HCT116 (cell line): ENCODE measurements around the gene ABCA5. TPM values are rescaled to one million over a fixed set of nuclear protein-coding genes. Genes with fewer than 3 reads are reported as not detected.

Source experiments
- ATAC-seq: fragments of 200-7000 bp; cut with Tn5 transposase; 2 replicates; pipeline ENCODE4 v1.9.1; 2020; ENCODE audit warnings: mild to moderate bottlenecking, moderate library complexity
- BruUV-seq: library from RNA; stranded (reverse); fragments of 400-500 nt; replicated peaks from 2 replicates; lab custom pipeline; 2021; lab: Mats Ljungman, UMichigan
- CTCF ChIA-PET: fragments of 300-600 bp; sonication (Branson Sonifier 250); formaldehyde crosslinking; loops from one replicate; lab custom pipeline; 2021; ENCODE audit warnings: antibody characterized with exemption; lab: Charles Lee
- POLR2A ChIA-PET: fragments of 300-600, 350-600 bp; sonication (Branson Sonifier 250); formaldehyde crosslinking; loops from one replicate; lab custom pipeline; 2021; ENCODE audit warnings: antibody characterized with exemption; lab: Charles Lee
- RAD21 ChIA-PET, 2 experiments: fragments of 300-600 bp; sonication (Branson Sonifier 250); formaldehyde crosslinking; loops; one replicate each; lab custom pipeline; 2023; ENCODE audit warnings: low total read pairs in 2 of 2; ENCODE audit not compliant: uncharacterized antibody in 2 of 2, unreplicated experiment in 2 of 2, low non-redundant PET in 1 of 2; lab: Charles Lee
- DNase-seq: peaks from one replicate; pipeline ENCODE4 v3.0.0-alpha.2; 2010; ENCODE audit warnings: low read depth, low spot score
- H2AFZ ChIP-seq: fragments of 200-600 bp; shearing (Covaris generic), sonication (generic); 2 replicates; pipeline ENCODE4 v1.6.1; 2017; ENCODE audit warnings: low read depth, mixed run types, mixed read lengths, antibody characterized with exemption, low read length; ENCODE audit not compliant: poor library complexity, severe bottlenecking
- H3K27ac ChIP-seq: 2 replicates; pipeline ENCODE4 v1.5.1; 2012; ENCODE audit warnings: low read depth, low read length
- H3K27me3 ChIP-seq: fragments of 200-600 bp; sonication (generic); 2 replicates; pipeline ENCODE4 v1.6.1; 2016; ENCODE audit warnings: mixed run types, low read length, mixed read lengths; ENCODE audit not compliant: insufficient read depth
- H3K36me3 ChIP-seq, 2 experiments: fragments of 200-500 bp in 1 of 2; fragments of 200-600 bp in 1 of 2; sonication (Bioruptor generic) in 1 of 2; sonication (generic) in 1 of 2; 2 replicates each; pipeline versions ENCODE4 v1.5.1 to v1.6.1; 2014 to 2016; ENCODE audit warnings: low read length in 2 of 2, inconsistent platforms in 1 of 2, mixed read lengths in 1 of 2, mixed run types in 1 of 2; ENCODE audit not compliant: insufficient read depth in 2 of 2, control insufficient read depth in 1 of 2
- H3K4me1 ChIP-seq, 2 experiments: fragments of 200-600 bp in 1 of 2; sonication (generic) in 1 of 2; 2 replicates each; pipeline versions ENCODE4 v1.5.1 to v1.6.1; 2012 to 2017; ENCODE audit warnings: low read length in 2 of 2, inconsistent platforms in 1 of 2, mild to moderate bottlenecking in 1 of 2, mixed read lengths in 1 of 2, mixed run types in 1 of 2, moderate library complexity in 1 of 2; ENCODE audit not compliant: insufficient read depth in 2 of 2, control insufficient read depth in 1 of 2
- H3K4me2 ChIP-seq: fragments of 200-600 bp; sonication (generic); 2 replicates; pipeline ENCODE4 v1.6.1; 2017; ENCODE audit warnings: mixed run types, low read length, mixed read lengths
- H3K4me3 ChIP-seq, 2 experiments: fragments of 200-600 bp in 1 of 2; sonication (generic) in 1 of 2; replicated peaks in 1 of 2; 2 replicates each; pipeline ENCODE4 v1.5.1; 2011 to 2016; ENCODE audit warnings: low read length in 2 of 2, control low read depth in 1 of 2, low read depth in 1 of 2, mild to moderate bottlenecking in 1 of 2, mixed read lengths in 1 of 2, mixed run types in 1 of 2
- H3K79me2 ChIP-seq: fragments of 200-600 bp; sonication (generic); 2 replicates; pipeline ENCODE4 v1.6.1; 2017; ENCODE audit warnings: mild to moderate bottlenecking, mixed run types, low read length, moderate library complexity, mixed read lengths; ENCODE audit not compliant: insufficient read depth
- H3K9ac ChIP-seq: fragments of 200-600 bp; sonication (generic); 2 replicates; pipeline ENCODE4 v1.6.1; 2016; ENCODE audit warnings: low read length, mixed read lengths
- H3K9me2 ChIP-seq: fragments of 200-600 bp; sonication (generic), shearing (Covaris generic); 2 replicates; pipeline ENCODE4 v1.6.1; 2017; ENCODE audit warnings: mixed run types, mild to moderate bottlenecking, moderate library complexity; ENCODE audit not compliant: insufficient read depth
- H3K9me3 ChIP-seq, 2 experiments: fragments of 200-500 bp in 1 of 2; fragments of 200-600 bp in 1 of 2; sonication (Bioruptor generic) in 1 of 2; sonication (generic) in 1 of 2; 2 replicates each; pipeline ENCODE4 v1.6.1; 2014 to 2017; ENCODE audit warnings: low read length in 2 of 2, mixed read lengths in 2 of 2, inconsistent platforms in 1 of 2, low read depth in 1 of 2, mild to moderate bottlenecking in 1 of 2, mixed run types in 1 of 2, moderate library complexity in 1 of 2; ENCODE audit not compliant: control insufficient read depth in 1 of 2, insufficient read depth in 1 of 2
- H4K20me1 ChIP-seq: fragments of 200-600 bp; sonication (generic), shearing (Covaris generic); 2 replicates; pipeline ENCODE4 v1.6.1; 2017; ENCODE audit warnings: mixed run types, mild to moderate bottlenecking, moderate library complexity; ENCODE audit not compliant: insufficient read depth
- CBX3 ChIP-seq: IDR thresholded peaks from 2 replicates; pipeline ENCODE4 v1.6.1; 2012; ENCODE audit warnings: low read depth
- CEBPB ChIP-seq: IDR thresholded peaks from 2 replicates; pipeline ENCODE4 v1.6.1; 2012; ENCODE audit warnings: low read depth
- CTCF ChIP-seq, 3 experiments: fragments of 200-600 bp in 1 of 3; sonication (generic) in 1 of 3; IDR thresholded peaks in 2 of 3; conservative IDR thresholded peaks in 1 of 3; 2 replicates each; pipeline ENCODE4 v1.5.1; 2012 to 2017; ENCODE audit warnings: low read depth in 2 of 3, low read length in 2 of 3, antibody characterized with exemption in 1 of 3, borderline replicate concordance in 1 of 3, control low read depth in 1 of 3, mild to moderate bottlenecking in 1 of 3, mixed read lengths in 1 of 3, mixed run types in 1 of 3, moderate library complexity in 1 of 3; ENCODE audit not compliant: insufficient read depth in 1 of 3
- EGR1 ChIP-seq: IDR thresholded peaks from 2 replicates; pipeline ENCODE4 v1.6.1; 2012; ENCODE audit warnings: low read depth
- EZH2phosphoT487 ChIP-seq: fragments of 200-600 bp; IDR thresholded peaks from 2 replicates; pipeline ENCODE4 v1.6.1; 2018; ENCODE audit warnings: antibody characterized with exemption, borderline replicate concordance
- JUND ChIP-seq: IDR thresholded peaks from 2 replicates; pipeline ENCODE4 v1.6.1; 2012
- POLR2A ChIP-seq: IDR thresholded peaks from 2 replicates; pipeline ENCODE4 v1.7.0; 2011; ENCODE audit warnings: borderline replicate concordance; ENCODE audit not compliant: insufficient read depth, insufficient read length; ENCODE audit errors: extremely low read depth
- RAD21 ChIP-seq: IDR thresholded peaks from 2 replicates; pipeline ENCODE4 v1.6.1; 2012; ENCODE audit warnings: low read depth, mild to moderate bottlenecking
- SIN3A ChIP-seq: IDR thresholded peaks from 2 replicates; pipeline ENCODE4 v1.6.1; 2012; ENCODE audit warnings: low read depth
- SRF ChIP-seq: IDR thresholded peaks from 2 replicates; pipeline ENCODE4 v1.6.1; 2012; ENCODE audit warnings: low read depth
- TCF7L2 ChIP-seq: IDR thresholded peaks from 2 replicates; pipeline ENCODE4 v1.7.0; 2011; ENCODE audit warnings: borderline replicate concordance, inconsistent platforms; ENCODE audit not compliant: insufficient read depth, insufficient read length; ENCODE audit errors: extremely low read depth
- YY1 ChIP-seq: IDR thresholded peaks from 2 replicates; pipeline ENCODE4 v1.6.1; 2011; ENCODE audit warnings: low read length, low read depth, moderate library complexity, mild to moderate bottlenecking; ENCODE audit not compliant: insufficient replicate concordance; ENCODE audit errors: extremely low read depth
- ZNF274 ChIP-seq: fragments of 200-500 bp; sonication (Bioruptor generic); IDR thresholded peaks from 2 replicates; pipeline ENCODE4 v1.6.1; 2014; ENCODE audit warnings: mild to moderate bottlenecking, low read depth, low read length, inconsistent platforms
- intact Hi-C: fragments of 100-400 bp; cut with micrococcal nuclease; formaldehyde crosslinking; loops from 2 replicates; pipeline ENCODE4 v1.10.0; 2022
- total RNA-seq: library from RNA; stranded (reverse); gene quantifications from one replicate; pipeline ENCODE4 v1.2.1, GENCODE V29; 2021; ENCODE audit not compliant: unreplicated experiment
- TF ChIP-seq, protein P1 (sequence below): IDR thresholded peaks from 2 replicates; pipeline ENCODE4 v1.6.1; 2012
- TF ChIP-seq, protein P2 (sequence below): IDR thresholded peaks from 2 replicates; pipeline ENCODE4 v1.6.1; 2012; ENCODE audit warnings: low read depth

The ABCA5 gene
- total RNA-seq, 1 experiment from 2014 or later: 6.8 TPM

- H4K20me1 ChIP-seq: no peaks in the 10 kb centered on the region
- H3K36me3 ChIP-seq: no peaks in the 10 kb centered on the region
- H3K9ac ChIP-seq: no peak overlapping the region
- H3K27ac ChIP-seq: no peak overlapping the region
- RAD21 ChIA-PET: no interaction called here
- CTCF ChIA-PET: no interaction called here
- no peaks in the 10 kb centered on the region for H3K79me2 ChIP-seq
- no peak overlapping the region for H3K4me3 ChIP-seq
- H3K27me3 ChIP-seq: no peaks in the 10 kb centered on the region
- no TSS peak for BruUV-seq
- peaks cover under 1 to 1% of the 10 kb centered on the region in 2 experiments for H3K4me1 ChIP-seq
- DNase-seq (no peak), ATAC-seq (no peak)
- POLR2A ChIA-PET: no interaction called here
- no peak overlapping the region for H3K4me2 ChIP-seq
- TF ChIP-seq, protein P1, sequence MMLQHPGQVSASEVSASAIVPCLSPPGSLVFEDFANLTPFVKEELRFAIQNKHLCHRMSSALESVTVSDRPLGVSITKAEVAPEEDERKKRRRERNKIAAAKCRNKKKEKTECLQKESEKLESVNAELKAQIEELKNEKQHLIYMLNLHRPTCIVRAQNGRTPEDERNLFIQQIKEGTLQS: no peak
- no peak for TF ChIP-seq CEBPB
- TF ChIP-seq EGR1: no peak
- TF ChIP-seq EZH2phosphoT487: no peak
- no peak for TF ChIP-seq SRF
- TF ChIP-seq CBX3: no peak
- TF ChIP-seq, all 23 proteins: peak for 0
- H3K9me3 ChIP-seq: no peaks in the 10 kb centered on the region
- H2AFZ ChIP-seq: no peak overlapping the region
- intact Hi-C loops: no loop called here
- H3K9me2 ChIP-seq: no peaks in the 10 kb centered on the region
These were observed 6.1 kb downstream of the ABCA5 start for GRCh38 chr17:69320908-69321238.

GRCh38 chr17:69320210-69320907 is 6.6 kb downstream of the ABCA5 start:
- no TSS peak for BruUV-seq
- H3K4me2 ChIP-seq: no peak overlapping the region
- no peak for TF ChIP-seq EZH2phosphoT487
- TF ChIP-seq CBX3: no peak
- TF ChIP-seq, protein P2, sequence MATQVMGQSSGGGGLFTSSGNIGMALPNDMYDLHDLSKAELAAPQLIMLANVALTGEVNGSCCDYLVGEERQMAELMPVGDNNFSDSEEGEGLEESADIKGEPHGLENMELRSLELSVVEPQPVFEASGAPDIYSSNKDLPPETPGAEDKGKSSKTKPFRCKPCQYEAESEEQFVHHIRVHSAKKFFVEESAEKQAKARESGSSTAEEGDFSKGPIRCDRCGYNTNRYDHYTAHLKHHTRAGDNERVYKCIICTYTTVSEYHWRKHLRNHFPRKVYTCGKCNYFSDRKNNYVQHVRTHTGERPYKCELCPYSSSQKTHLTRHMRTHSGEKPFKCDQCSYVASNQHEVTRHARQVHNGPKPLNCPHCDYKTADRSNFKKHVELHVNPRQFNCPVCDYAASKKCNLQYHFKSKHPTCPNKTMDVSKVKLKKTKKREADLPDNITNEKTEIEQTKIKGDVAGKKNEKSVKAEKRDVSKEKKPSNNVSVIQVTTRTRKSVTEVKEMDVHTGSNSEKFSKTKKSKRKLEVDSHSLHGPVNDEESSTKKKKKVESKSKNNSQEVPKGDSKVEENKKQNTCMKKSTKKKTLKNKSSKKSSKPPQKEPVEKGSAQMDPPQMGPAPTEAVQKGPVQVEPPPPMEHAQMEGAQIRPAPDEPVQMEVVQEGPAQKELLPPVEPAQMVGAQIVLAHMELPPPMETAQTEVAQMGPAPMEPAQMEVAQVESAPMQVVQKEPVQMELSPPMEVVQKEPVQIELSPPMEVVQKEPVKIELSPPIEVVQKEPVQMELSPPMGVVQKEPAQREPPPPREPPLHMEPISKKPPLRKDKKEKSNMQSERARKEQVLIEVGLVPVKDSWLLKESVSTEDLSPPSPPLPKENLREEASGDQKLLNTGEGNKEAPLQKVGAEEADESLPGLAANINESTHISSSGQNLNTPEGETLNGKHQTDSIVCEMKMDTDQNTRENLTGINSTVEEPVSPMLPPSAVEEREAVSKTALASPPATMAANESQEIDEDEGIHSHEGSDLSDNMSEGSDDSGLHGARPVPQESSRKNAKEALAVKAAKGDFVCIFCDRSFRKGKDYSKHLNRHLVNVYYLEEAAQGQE: no peak
- TF ChIP-seq TCF7L2: no peak
- TF ChIP-seq ZNF274: no peak
- no peak for TF ChIP-seq CEBPB
- no peak for TF ChIP-seq RAD21
- TF ChIP-seq JUND: no peak
- no peak for TF ChIP-seq SIN3A
- TF ChIP-seq CTCF (IDR thresholded peaks at IDR 0.05 in 2 of 3, conservative IDR thresholded peaks at IDR 0.05 in 1 of 3; ENCODE audit: borderline replicate concordance in 1 of 3, insufficient read depth in 1 of 3, low read depth in 2 of 3, low read length in 2 of 3): no peak
- TF ChIP-seq YY1: no peak
- no peak for TF ChIP-seq POLR2A

More at GRCh38 chr17:69320210-69320907, 6.6 kb downstream of the ABCA5 start:
- Histone ChIP-seq H3K27ac (no peak overlapping the region), H3K9me3 (no peaks in the 10 kb centered on the region), H3K4me3 (no peak overlapping the region), H2AFZ (no peak overlapping the region), H3K9me2 (no peaks in the 10 kb centered on the region), H3K79me2 (no peaks in the 10 kb centered on the region), H3K27me3 (no peaks in the 10 kb centered on the region), H3K4me1 (no peaks in the 10 kb centered on the region), H3K36me3 (no peaks in the 10 kb centered on the region), H3K9ac (no peak overlapping the region), H4K20me1 (no peaks in the 10 kb centered on the region)
- ChIA-PET CTCF (no interaction called here), RAD21 (no interaction called here), POLR2A (no interaction called here)
- DNase-seq (no peak), ATAC-seq (no peak)
- intact Hi-C loops: no loop called here
